Measurements from ENCODE around the gene DRAM1.
"Not testable (repeated sequence)": the region's sequence is repeated elsewhere in the genome, so short reads cannot be mapped to it uniquely, and the experiment has no call there.

DRAM1 gene

DNA sequence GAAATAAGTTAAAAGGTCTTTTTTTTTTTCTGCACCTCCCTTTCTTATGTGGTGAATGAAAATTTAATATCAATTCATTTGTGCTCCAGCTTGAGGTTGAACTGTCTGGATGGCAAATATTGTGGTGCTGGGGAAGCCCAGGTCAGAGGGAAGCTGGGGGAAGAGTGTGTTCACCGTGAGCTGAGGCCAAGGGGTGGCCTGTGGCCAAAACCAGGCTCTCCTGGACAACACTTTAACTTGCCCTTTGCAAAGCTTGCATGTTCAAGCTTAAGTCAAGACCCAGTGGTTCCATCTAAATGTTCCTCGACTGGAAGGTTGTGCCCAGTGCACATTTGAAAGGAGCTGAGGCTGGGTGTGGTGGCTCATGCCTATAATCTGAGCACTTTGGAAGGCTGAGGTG is 28.8 kb downstream of the DRAM1 start:
- DNase-seq (ENCODE audit: low spot score): no peak

DNA sequence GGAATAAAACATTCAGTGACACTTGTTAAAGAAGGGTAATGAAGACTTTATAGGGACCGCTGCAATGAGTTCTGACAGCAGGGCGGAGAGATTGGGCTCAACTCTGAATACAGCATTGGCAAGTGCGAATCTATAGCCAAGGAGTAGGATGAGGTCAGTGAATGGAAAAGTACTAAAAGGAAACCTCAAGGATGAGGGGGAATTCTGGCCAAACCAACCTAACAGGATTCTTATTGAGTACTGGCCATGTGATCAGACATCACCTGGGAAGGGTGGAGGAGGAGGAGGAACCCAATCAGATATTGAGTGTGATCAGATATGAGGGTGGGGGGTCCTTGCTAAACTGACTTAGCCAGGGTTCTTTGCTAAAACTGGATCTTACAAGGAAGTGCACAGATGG is 31.0 kb downstream of the DRAM1 start:
- no peak for DNase-seq (ENCODE audit: low spot score)

DNA sequence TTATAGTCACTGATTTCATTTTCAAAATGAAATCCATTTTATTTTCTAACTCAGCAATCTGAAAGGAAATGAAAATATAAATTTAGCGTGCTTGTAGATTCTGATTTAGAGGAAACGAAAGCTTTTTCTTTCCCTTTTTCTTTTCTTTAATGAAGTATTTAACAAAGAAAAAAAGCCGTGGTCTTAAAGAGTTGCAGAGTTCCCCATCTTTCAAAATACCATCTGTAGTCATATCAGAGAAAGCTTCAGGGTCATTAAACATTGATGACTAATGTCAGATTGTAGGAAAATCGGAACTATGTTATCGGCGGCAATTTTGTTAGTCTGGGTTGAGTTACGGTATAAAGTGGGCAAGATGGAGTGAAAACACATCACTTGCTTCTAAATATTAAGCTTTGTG is 32.3 kb downstream of the DRAM1 start:
- no peak for DNase-seq (ENCODE audit: low spot score)

DNA sequence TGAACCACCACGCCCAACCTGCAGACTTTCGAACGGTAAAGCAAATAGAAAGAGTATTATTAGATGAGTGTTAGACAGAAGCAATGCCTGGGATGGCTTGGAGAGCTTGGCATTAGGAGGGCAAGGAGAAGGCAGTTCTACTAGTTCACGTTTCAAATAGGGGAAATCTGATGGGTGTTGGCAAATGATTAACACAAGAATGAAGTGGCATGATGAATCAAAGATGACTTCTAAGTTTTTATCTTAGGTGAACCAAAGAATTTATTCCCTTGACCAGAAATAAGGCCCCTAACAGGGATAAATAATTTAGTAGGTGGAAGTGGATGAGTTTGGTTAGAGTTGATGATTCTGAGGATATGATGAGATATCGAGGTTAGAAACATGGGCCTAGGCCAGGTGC is 38.5 kb downstream of the DRAM1 start:
- DNase-seq (ENCODE audit: low spot score): no peak

DNA sequence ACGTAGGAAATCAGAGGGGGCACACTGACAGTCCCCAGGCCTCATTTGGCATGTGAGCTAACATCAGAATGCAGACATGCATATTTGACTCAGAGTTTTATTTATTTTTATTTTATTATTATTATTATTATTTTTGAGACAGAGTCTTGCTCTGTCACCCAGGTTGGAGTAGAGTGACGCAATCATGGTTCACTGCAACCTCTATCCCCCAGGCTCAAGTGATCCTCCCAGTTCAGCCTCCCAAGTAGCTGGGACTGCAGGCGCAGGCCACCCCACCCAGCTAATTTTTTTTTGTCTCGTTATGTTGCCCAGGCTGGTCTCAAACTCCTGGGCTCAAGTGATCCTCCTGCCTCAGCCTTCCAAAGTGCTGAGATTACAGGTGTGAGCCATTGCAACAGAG is 41.4 kb downstream of the DRAM1 start:
- not testable (repeated sequence) for DNase-seq (ENCODE audit: low spot score)

DNA sequence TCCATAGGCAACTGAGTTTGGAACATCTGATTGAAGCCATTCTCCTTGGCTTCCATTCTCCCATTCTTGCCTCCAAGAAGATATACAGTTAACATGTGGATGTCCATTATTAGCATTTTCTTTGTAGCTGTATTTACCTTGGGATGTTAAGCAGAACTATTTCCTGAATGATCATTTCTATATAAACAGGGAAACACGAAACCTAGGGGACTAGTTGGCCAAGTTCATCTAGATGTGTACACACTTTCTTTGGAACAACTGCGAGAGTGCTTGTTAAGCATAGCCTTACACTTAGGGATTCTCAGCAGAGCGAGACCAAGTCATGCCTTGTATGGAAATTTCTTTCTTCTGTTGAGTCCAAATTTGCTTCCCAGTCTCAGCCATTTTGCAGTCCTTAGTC is 42.1 kb downstream of the DRAM1 start:
- DNase-seq (ENCODE audit: low spot score): no peak

DNA sequence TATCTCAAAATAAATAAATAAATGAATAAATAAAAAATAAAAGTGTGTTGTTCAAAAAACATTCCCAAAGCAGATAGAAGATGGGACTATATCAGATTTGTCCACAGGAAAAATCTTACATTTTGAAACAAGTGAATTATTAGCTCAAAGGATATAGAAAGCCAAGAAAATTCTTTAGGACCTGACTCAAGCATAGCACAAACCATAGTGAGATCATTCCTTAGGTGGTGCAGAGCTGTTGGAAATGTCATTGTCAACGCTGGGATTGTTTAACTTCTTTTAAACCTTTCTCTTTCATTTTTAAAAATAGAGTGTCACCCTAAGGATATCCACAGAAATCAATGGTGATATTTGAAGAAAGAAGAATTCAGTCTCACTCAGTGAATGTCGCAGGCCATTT is 43.5 kb downstream of the DRAM1 start:
- no peak for DNase-seq (ENCODE audit: low spot score)

DNA sequence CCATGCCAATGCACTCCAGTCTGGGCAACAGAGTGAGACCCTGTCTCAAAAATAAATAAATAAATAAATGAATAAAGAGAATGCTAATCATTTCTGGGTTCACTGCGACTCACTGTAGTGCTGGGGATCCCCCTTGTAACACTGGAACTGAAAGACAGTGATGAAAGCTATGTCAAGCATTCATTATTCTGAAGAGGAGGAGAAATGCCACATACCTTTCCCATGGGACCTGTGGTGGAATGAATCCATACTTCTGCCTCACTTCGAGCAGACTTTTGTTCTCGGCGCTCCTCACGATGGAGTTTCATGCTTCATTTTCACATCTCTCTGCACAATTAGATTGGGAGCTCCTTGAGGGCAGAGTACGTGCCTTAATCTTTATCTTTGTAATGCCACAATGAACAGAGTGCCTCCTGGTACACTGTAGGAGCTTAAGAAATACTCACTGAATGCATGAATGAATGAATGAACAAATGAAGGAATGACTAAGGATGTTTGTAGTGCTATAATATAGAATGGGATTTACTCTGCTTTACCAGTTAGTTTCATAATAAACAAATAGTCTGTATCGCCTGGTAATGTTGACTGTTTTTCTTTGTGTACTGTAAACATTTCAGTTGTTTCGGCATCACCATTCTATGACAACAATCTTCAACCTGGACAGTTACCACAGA is 45.8 kb downstream of the DRAM1 start:
- DNase-seq (ENCODE audit: low spot score): no peak

DNA sequence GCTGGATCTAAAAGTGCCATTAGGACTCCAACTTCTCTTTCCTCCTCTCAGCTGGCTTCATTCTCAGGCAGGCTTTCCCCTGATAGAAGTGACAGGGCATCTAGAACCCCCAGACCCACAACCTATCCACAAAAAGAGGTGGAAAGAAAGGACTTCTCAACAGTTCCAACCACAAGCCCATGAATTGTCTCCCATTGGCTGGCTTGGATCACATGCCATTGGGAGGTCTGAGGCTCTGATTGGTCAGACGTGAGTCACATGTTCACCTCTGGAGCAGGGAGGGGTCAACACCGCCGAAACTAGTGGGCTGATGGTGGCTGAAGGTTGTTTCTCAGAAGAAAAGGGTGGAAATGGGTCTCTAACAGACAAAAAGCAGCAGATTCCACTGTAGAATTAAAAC is 47.2 kb downstream of the DRAM1 start:
- no peak for DNase-seq (ENCODE audit: low spot score)

DNA sequence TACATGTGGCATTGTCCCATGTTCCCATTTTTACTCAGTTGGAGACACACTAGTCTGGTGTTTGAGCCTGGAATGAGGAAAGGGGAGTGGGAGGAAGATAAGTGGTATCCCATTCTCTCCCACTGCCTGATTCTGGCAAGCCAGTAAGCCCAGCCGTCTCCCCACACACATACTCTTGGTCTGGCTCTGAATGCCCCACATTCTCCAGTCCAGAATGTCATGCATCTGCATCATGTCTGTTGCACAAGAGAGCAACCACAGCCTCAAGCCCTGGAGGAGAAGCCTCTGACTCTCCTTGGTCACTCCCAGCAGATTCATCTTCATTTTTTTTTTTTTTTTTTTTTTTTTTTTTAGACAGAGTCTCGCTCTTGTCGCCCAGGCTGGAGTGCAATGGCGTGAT is 48.0 kb downstream of the DRAM1 start:
- no peak for DNase-seq (ENCODE audit: low spot score)

DNA sequence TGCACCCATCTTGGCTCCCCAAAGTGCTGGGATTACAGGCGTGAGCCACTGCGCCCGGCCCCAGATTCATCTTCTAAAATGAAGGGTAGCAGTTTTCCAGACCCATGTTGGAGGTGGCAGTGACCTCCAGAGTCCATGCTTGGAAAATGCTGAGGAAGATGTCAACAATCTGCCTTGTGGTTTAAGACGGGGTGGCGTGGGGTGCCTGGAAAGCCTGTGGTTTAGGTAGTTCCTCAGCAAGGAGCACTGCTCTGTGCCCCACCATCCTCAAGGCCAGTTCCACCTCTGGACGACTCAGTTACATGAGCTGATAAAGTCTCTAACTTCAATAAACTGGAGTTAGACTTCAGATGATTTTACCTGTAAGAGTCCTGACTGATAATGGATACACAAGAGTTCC is 48.6 kb downstream of the DRAM1 start:
- no peak for DNase-seq (ENCODE audit: low spot score)

DNA sequence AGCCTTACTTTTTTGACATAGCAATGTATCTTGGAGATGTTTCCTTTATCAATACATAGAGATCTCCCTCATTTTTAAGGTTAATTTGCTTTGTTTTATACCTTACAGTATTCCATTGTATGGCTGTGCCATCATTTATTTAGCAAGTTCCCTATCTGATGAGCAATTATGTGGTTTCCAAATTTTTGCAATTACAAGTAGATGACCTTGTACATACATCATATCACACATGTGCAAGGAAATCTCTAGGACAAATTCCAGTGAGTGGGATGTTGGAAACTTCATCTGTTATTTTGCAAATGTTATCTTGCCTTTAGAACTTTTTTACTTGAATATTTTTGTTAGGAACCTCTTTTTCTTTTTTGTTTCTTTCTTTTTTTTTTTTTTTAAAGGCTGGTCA is 49.7 kb downstream of the DRAM1 start:
- no peak for DNase-seq (ENCODE audit: low spot score)

DNA sequence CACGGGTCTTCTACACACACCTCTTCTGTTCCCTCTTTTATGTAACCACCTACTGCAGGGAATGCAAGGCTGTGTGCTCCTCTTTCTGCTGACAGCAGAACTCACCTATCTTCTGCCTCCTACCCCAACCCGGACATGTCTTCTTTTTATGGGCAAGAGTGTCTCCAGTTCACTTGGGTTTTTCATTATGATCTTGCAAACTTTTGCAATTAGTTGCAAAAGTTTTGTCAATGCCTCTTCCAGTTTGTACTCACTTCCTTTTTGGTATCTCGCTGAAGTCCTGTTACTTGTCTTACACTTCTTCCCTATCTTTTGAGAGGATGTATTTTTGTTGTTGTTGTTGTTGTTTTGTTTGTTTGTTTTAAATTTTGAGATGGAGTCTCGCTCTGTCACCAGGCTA is 50.6 kb downstream of the DRAM1 start:
- DNase-seq (ENCODE audit: low spot score): no peak

DNA sequence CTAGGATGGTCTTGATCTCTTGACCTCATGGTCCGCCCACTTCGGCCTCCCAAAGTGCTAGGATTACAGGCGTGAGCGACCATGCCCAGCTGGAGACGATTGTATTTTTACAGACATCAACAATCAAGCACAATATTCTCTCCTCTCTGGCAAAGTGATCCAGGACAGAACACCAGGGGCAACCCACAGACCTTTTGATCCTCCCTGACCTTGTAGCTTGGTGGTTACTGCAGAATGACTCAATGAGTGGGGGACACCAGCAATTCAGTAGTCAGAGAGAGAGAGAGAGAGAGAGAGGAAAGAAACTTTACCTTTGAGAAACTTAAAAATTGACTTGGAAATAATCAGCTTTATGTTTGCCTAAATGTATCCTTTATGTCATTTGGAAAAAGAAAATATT is 51.2 kb downstream of the DRAM1 start:
- no peak for DNase-seq (ENCODE audit: low spot score)

DNA sequence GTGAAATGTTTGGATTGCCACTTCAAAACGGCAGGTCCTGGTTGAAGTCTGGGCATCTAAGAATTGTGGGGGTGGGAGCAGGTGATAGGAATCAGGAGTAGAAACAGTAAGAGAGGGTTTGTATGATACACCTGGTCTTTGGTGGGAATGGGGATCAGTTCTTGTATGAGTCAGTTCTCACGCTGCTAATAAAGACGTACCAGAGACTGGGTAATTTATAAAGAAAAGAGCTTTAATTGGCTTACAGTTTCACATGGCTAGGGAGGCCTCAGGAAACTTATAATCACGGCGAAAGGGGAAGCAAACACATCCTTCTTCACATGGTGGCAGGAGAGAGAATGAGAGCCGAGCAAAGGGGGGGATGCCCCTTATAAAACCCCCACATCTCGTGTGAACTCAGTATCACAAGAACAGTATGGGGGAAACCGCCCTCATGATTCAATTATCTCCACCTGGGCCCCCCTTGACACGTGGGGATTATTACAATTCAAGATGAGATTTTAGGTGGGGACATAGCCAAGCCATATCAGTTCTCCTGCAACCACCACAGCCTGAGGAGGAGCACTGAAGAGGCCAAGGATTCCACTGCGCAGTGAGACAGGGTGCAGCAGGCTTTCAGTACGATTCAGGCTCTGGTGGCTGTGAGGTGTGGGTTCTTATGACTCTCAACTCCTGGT is 52.1 kb downstream of the DRAM1 start:
- DNase-seq (ENCODE audit: low spot score): no peak

DNA sequence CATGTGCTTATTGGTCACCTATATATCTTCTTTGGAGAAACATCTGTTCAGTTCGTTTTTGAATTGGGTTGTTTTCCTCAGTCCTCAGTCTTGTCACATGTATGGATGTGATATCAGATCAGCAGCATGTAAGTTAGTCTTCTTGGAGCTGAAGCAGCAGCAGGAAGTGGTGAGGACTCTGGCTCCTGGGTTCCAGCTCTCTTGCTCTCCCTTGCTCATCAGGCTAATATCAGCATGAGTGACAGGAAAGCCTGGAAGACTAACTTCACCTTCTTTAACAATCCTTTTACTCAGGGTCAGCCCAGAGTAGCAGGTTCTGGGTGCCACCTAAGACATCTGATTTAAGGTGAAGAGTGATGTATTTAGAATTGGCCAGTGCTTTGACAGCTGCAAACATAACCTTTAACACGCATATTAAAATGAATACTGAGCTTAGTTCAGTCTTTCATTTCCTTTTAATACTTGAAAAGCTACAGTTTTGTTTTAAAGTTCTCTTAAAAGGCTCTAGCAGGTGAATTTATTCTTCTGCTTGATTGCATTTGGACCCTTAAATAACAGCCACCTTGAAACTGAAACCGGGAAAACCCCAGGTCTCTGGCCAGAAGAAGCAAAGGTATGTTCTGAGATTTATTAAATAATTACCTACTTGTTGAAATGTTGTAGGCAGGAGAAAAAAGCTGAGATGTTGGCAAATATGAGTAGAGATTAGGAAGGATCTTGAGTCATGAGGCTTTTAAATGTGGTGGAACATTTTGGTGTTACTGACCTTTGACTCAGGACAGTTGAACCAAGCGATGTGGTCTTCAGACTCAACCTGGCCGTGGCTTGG is 54.3 kb downstream of the DRAM1 start:
- no peak for DNase-seq (ENCODE audit: low spot score)

DNA sequence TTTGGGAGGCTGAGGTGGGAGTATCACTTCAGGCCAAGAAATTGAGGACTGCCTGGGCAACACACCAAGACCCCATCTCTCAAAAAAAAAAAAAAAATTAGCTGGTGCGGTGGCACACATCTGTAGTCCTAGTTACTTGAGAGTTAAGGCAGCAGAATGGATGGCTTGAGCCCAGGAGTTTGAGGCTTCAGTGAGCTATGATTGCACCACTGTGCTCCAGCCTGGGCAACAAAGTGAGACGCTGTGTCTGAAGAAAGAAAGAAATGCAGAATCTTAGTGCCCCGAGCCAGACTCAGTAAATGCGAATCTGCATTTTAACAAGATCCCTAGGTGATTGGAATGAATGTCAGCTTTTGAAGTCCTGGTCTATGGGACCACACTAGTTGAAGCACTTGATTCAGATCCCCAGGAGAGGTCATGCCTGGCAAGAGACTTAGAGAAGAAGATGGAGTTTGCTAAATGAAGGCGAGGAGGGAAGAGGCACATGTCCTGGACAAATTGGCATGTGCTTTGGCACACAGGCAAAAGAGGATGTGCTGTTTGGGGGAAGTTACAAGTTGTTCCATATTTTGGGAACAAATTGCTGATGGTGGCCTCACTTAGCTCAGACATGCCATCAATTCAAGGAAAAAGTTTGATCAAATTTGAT is 56.6 kb downstream of the DRAM1 start:
- DNase-seq (ENCODE audit: low spot score): no peak

DNA sequence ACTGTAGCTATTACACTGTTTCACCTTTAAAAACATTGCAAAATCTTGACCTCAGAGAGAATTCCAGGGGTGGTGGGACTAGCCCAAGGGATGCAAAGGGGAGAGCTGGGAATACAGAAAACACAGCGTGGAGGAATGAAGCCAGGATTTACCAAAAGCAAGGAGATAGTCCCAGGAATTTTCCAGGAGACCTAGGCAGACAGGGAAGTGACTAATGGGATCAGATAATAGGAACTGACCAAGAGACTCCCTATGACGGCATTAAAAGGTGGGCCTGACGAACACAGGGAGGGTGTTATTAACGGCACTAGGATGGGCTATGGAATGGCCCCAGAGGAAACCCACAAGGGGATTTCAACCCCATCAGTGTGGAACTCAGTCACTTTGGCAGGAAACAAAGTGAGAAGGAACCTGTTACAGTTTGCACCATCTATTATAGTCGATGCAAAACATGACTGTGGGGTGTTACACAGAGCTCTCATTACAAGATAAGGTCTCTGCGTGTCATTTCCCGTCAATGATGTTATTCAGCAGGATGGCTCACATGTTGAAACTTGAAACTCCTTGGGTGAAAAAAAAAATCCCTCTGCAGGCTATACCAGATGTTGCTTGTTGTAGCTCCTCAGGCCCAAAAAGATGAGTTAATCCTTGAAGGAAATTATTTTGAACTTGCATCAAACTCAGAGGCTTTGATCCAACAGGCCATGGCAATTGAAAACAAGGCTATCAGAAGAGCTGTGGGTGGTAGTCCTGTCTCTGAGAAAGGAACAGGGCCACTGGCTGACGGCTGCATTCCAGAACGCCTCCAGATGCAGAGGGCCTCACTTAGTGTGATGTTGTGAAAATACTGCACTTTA is 58.7 kb downstream of the DRAM1 start:
- DNase-seq (ENCODE audit: low spot score): no peak

DNA sequence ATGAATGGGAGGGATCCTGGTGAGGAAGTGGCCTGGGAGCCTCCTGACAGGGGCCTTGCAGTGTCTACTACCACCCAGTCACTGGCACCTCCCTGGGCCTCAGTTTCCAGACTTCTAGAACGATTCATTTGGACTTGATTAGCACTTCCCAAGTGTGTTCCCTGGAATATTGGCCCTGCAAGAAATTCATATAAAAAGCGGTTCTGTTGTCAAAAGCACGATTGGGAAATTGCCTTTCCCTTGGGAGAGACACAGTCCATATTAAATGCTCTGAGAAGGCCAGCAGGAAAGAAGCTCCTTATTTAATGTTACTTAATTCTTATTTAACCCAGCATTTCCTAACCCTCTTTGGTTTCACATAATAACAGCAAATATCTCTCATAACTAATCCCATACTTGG is 61.9 kb downstream of the DRAM1 start:
- DNase-seq (ENCODE audit: low spot score): no peak

DNA sequence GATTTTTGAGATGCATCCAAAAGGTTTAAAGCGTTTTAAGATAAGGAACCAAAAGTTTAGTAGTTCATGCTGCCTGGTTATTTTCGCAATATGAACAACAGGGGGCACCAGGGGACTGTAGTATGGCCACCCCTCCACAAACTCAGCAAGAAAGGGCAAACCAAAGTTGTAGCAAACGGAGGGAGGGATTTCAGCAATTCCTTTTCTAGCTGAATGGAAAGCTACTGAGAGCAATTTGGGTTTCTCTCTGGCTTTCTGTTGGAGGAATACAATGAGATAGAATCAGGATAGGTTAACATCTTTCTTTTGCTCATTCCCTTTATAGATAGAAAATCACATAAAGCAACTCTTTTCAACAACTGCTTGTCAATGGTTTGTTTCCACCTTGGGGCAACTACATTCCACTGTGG is 62.5 kb downstream of the DRAM1 start:
- DNase-seq (ENCODE audit: low spot score): peak; percentile 50

DNA sequence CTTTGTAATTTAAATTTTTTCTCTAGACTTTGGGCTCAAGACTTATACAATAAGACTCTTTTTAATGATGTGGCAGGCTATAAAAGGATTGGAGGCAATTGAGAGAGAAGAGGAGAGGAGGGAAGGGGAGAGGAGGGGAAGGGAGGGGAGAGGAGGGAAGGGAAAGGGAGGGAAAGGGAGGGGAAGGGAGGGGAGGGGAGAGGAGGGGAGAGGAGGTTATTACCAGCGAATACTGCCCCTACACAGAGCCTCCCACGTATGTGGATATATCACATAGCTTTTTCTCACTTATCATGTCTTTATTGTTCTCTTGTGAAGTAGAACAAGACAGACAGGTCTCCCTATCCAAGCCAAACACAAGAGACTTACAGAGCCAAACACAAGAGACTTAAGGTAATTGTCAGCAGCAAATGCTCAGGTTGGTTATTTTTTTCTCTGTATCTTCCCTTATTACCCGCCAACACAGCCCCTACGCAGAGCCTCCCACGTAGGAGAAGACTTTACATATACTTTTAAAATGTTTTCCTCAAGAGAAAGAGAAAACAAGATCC is 63.1 kb downstream of the DRAM1 start:
- DNase-seq (ENCODE audit: low spot score): no peak

Measured in globus pallidus (tissue), 1 donor.